GM03348 (cell line): ENCODE results near the gene ZNF212.

Experiments
- DNase-seq: peaks from one replicate; pipeline ENCODE4 v3.0.0; 2012; ENCODE audit warnings: low spot score

Gene ZNF212

DNA sequence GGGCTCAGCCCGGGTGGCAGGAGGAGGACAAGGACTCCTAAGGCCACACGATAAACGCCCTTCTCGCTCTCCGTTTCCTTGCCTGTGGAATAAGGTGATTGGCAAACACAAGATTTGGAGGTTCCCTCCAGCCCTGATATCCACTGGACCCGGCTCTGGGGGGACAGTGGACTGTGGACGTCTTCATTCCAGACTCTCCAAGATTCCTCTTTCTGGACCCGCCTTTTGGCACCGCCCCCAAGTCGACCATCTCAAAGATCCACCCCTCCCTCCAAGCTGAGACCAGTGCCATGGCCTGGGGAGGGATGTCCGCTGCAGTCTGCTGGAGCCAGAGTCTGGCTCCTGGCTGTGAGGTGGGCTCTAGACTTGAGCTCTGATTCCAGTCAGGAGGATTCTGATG, 46.2 kb downstream of the ZNF212 start:
- peak; percentile 54 for DNase-seq

DNA sequence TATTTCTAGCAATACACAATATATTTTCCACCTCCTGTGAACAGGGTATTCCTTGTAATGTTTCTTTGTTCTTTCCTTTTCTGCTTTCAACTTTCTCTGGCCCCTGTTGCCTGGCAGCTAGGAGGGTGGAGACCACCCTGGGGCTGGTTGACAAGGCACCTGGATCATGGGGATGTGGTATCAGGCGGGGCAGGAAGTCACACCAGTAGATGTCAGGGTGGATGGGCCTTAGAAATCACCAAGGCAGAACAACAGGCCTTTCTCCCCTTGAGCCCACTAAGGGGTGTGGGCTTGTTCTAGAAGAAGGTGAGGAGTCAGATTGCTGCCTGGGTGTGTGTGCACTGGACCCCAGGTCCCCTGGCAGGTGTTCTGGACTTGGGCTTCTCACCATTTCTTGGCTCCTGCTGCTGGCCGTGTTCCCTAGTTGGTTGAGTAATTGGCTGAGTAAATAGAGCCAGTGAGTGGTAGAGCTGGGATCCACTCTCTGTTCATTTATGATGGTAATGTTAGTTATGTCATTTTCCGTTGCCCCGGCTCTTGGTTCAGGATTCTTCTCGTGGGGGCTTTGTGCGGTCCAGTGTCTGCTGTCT, 47.5 kb downstream of the ZNF212 start:
- DNase-seq, result no peak

GRCh38 chr7:149287622-149288021, 48.2 kb downstream of the ZNF212 start:
- DNase-seq, result no peak

- no peak for DNase-seq
Measured at GRCh38 chr7:149289262-149289661, 49.8 kb downstream of the ZNF212 start.

DNA sequence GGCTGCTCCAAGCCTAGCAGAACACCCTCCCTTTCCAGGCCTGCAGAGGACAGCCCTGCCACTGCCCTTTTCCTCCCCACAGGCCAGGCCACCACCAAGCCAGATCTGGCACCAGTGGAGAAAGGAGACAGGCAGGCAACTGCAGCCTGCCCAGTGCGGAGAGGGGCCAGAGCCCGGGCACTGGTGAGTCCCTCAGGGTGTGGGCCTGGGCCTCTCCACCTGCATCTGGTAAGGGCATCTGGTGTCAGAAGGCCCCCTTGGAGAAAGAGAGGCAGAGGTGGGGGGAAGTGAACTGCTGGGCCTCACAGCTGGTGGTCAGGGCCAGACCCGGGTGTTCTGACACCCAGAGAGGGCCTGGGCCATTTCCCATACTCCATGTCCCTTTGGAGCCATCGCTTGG, 50.4 kb downstream of the ZNF212 start:
- DNase-seq, result no peak

DNA sequence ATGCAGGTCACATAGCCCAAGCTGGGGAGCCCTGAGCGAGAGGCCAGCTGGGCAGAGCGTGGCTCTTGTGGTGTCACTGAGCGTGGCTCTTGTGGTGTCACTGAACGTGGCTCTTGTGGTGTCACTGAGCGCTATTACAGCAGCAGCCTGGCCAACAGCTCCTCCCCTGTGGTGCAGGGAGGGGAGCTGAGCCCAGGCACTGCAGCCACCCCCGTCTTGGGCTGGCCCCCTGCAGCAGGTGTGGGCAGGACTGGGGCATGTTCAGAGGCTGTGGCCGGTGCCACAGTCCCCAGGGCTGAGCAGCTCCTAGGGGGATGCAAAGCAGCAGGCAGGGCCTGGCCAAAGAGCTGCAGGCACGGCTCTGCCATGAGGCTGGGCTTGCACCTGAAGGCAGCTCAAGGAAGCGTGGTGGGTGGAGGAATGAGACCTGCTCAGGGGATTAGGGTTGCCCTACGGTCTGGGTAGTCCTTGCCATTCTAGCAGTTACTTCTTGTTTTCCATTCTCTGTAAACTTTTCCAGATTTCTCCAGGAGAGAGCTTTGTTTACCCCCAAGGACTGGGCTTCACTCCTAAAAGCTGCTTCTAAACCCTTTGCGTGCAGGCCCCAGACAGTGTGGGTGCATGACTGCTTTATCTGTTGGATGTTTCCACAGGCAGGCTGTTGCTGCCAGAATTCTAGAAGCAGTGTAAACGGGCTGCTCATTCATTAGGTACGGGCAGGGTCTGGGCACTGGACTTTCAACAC, 51.8 kb downstream of the ZNF212 start:
- DNase-seq, result no peak

DNA sequence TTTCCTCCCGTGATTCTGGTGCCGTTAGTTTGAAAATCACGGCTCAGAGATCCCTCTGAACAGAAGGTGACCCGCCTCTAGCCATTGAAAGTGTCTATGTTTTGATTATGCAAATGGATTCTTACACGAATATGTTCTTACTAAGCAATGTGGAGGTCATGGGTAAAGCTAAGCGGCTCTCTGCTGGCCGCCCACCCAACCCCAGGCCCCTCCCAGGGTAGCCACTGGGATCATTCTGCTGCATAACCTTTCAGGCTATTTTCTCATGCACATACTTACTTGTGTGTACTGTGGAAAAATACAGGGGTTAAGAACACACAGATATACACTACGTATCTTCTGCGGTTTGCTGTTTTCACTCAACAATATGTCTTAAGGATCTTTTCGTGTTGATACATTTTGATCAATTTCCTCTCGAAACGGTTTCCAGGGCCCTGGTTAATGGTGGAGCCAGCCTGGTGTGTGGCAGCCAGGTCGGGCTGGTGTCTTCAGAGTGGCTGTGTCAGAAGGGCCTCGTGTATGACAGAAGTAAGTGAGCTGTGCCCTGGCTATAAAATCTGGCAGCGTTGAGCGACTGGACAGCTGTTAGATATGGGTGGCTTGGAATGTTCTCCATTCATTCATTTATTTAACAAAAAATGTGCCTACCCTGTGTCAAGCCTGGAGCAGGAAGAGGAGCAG, 52.5 kb downstream of the ZNF212 start:
- DNase-seq, result no peak

DNA sequence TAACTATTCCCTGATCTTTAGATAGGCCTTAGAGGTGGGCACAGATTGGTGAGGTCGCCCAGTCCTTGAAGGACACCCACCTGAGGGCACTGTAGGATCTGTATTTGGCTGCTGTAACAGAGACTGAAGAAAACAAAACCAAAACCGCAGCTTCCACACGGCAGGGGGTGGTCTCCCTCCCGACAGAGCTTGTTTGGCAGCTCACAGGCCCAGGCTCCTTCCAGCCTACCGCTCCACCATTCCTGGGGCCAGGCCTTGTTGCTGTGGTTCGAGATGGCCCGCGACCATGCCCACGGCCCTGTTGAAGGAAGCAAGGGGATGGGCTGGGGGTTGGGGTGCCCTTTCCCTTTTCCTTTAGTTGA, 53.0 kb downstream of the ZNF212 start:
- no peak for DNase-seq

DNA sequence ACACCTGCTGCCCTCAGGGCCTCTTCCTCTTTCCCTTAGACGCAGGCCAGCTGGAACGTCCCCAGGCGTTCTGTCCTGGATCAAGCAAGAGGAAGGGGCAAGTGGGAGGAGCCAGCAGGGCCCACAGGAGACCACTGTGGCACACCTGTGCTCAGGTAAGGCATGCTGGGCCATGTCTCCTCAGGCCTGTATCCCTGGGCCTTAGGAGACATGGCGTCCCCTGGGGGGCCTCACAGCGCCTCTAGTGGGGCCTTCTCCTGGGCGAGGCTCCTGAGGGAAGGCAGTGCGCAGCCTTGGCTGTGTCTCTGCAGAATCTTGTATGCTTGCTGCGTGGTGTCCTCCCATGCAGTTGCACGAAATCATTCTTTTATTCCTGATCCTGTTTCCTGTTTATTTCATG, 53.9 kb downstream of the ZNF212 start:
- no peak for DNase-seq

GRCh38 chr7:149293946-149294633, 54.6 kb downstream of the ZNF212 start:
- DNase-seq, result no peak

DNA sequence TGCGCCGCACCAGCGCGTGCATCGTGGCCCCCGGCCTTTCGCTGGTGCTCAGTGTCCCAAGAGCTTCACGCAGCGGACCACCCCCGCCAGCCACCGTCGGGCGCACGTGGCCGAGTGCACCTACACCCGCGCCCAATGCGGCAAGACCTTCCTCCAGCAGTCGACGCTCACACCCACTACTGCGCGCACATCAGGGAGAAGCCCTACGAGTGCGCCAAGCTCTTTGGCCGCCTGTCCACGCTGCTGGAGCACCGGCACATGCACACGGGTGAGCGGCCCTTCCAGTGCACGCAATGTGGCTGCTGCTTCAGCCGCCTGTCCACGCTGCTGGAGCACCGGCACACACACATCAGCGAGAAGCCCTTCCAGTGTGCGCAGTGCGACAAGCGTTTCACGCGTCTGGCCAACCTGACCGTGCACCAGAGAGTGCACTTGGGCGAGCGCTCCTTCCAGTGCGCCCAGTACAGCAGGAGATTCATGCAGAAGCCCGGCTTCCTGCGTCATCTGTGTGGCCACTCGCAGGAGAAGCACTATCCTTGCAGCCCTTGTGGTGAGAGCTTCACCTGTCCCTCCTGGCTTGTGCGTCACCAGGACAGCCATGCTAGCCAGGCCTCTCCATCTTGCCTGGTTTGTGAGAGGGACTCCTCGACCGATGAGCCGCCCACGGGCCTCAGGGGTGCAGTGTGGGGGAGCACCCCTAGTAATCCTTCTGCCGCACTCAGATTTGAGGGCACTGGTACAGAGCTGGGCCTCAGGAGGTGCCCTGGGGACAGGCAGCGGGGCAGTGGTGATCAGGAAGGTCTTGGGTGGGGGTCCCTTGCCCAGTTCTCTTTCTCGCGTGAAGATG, 55.4 kb downstream of the ZNF212 start:
- DNase-seq, result no peak

DNA sequence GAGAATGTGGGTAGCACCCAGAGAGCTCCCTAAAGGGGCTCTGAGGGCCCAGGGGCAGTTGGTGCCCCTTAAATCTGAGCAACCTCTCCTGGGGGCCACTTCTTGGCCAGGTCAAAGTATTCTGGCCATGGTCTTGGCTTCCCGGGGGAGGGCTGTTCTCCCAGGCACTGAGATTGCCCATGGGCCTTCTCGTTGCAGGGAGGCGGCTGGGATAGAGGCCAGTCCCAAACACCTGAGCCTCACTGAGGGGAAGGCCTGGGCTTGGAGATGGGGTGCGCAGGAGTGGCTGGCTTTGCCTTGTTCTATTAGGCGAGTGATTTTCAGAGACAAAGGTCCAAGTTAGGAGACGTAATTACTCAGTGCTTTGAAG, 56.0 kb downstream of the ZNF212 start:
- no peak for DNase-seq

DNA sequence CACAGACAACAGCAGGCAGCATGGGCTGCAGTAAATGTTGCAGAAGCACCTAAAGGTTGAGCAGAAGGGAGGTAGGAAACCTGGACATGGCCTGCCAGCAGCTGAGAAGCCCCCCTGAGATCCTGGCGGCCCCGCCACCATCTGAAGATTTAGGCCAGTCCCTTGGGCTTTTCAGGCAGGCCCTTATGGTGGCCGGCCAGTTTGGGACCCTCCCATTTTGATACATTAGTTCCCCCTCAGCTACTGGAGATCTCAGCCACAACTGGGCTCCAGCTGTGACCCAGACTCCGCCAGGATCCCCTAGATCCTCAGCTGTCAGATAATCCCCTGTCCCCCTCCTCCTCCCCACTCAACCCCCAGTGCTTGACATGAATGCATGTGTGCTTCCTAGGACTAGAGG, 56.9 kb downstream of the ZNF212 start:
- DNase-seq, result no peak

- DNase-seq, result no peak
Measured at GRCh38 chr7:149297034-149297755, 57.7 kb downstream of the ZNF212 start.

GRCh38 chr7:149300620-149301285, 61.3 kb downstream of the ZNF212 start:
- no peak for DNase-seq

DNA sequence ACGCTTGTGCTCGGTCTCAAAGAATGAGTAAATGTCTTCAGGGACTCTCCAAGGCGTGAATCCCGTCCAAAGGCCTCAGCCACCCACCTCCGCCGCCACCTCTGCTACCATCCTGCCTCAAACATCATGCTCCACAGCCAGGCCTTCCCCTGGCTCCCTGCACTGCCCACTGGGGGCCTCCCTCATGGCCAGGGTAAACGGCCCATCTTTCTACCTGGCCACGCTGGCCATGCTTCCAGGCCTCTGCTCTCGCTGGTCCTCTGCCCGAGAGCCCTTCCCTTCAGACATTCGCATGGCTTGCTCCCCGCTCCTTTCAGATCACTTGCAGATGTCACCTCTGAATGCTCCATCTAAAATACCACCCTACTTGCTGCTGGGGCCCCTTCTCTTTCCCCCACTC, 62.8 kb downstream of the ZNF212 start:
- DNase-seq, result no peak

DNA sequence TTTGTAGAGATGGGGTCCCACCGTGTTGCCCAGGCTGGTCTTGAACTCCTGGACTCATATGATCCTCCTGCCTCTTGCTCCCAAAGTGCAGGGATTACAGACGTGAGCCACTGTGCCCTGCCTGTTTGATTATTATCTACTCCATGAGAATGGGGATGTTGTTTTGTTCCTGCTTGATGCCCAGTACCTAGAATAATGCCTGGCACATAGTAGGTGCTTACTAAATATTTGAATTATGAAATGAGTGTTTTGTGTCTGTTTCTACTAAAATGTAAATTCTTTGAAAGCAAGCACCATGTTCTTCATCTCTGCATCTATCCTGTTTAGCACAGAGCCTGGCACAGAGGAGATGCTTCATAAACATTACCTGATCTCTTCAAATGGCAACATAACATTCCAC, 63.4 kb downstream of the ZNF212 start:
- DNase-seq, result no peak

DNA sequence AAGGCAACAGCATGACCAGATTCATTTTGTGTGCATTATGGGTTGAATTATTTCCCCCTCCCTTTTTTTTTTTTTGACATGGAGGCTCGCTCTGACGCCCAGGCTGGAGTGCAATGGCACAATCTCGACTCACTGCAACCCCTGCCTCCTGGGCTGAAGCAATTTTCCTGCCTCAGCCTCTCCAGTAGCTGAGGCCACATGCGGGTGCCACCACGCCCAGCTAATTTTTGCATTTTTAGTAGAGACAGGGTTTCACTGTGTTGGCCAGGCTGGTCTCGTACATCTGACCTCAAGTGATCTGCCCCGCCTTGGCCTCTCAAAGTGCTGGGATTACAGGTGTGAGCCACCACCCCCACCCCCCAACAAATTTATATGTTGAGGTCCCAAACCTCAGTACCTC, 64.6 kb downstream of the ZNF212 start:
- no peak for DNase-seq
